PFSK-1 (cell line): ENCODE data around the gene NYAP2.

Experiments
- FOXP2 ChIP-seq: optimal IDR thresholded peaks from 2 replicates; pipeline ENCODE3; 2011; ENCODE audit warnings: borderline replicate concordance, control low read depth, inconsistent platforms; ENCODE audit not compliant: insufficient read depth; ENCODE audit errors: extremely low read length, extremely low read depth
- POLR2AphosphoS5 ChIP-seq: IDR thresholded peaks from 2 replicates; pipeline ENCODE4 v1.6.1; 2012; ENCODE audit warnings: low read depth, mild to moderate bottlenecking, control low read depth, low read length, moderate library complexity
- REST ChIP-seq, 2 experiments: IDR thresholded peaks; 2 replicates each; pipeline versions ENCODE4 v1.6.1 to v1.8.0; 2011 to 2012; ENCODE audit warnings: low read depth in 2 of 2, low read length in 2 of 2, control low read depth in 1 of 2, inconsistent platforms in 1 of 2, mild to moderate bottlenecking in 1 of 2, moderate library complexity in 1 of 2; ENCODE audit not compliant: insufficient read depth in 1 of 2
- SIN3A ChIP-seq: IDR thresholded peaks from 2 replicates; pipeline ENCODE4 v1.6.1; 2012; ENCODE audit warnings: mild to moderate bottlenecking, low read length, moderate library complexity, borderline replicate concordance; ENCODE audit not compliant: insufficient read depth
- TAF1 ChIP-seq: IDR thresholded peaks from 2 replicates; pipeline ENCODE4 v1.6.1; 2012; ENCODE audit warnings: low read length, control low read depth, borderline replicate concordance; ENCODE audit not compliant: insufficient read depth

NYAP2 gene

GRCh38 chr2:225452677-225453076 lies 53.2 kb downstream of the NYAP2 start:
- no peak for TF ChIP-seq TAF1
- no peak for TF ChIP-seq SIN3A
- TF ChIP-seq REST (IDR thresholded peaks at IDR 0.05; ENCODE audit: insufficient read depth in 1 of 2, low read depth in 2 of 2, low read length in 2 of 2) = no peak
- TF ChIP-seq POLR2AphosphoS5 = no peak
- no peak for TF ChIP-seq FOXP2

- TF ChIP-seq POLR2AphosphoS5 (no peak), TAF1 (no peak), REST (IDR thresholded peaks at IDR 0.05; ENCODE audit: insufficient read depth in 1 of 2, low read depth in 2 of 2, low read length in 2 of 2) (no peak), SIN3A (no peak), FOXP2 (no peak)
Measured at GRCh38 chr2:225454412-225454811, 54.9 kb downstream of the NYAP2 start.

DNA sequence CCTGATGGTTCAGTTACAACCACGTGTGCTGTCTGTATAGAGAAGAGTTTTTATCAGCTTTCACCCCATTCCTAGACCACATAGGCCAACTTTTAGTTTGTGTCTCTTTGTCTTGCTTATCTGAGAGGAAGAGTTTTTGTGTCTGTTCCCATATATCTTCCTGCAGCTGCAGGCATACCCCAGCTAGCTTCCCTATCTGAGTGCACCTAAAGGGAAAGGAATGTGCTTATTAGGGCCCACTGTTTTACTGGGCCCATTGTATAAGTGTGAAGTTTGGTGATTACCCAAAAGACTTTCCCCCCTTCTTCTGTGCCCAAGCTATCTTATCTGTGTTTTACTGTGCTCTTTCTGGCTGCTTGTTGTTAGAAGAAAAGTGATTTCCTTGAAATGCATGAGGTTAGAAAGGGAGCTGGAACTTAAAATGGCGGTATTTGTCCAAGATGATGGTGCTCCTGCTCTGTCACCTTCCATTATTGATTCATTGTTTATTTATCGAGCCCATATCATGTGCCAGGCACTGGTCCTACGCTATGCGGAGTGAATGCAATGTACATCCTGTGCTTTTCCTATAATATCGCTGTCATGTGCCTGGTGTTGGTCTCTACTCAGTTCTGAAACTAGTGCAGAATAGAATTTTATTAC lies 57.2 kb downstream of the NYAP2 start:
- TF ChIP-seq TAF1 = no peak
- TF ChIP-seq REST (IDR thresholded peaks at IDR 0.05; ENCODE audit: insufficient read depth in 1 of 2, low read depth in 2 of 2, low read length in 2 of 2) = no peak

DNA sequence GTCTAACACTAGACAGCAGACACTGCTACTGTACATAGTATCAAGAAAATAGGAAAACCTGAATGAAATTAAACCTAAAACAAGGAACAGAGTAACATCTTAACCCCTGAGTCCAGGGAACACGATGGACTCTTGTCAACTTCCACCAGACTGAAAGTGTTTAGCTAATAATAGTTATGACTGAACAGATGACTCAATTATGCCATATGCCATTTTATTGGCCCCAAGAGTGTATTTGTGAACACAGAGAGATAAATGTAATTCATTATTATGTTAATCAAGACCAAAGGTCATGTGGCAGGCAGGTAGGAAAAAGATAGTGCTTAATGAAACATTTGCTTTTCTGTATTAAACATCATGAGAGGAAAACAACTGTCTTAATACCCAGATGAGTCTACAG lies 58.0 kb downstream of the NYAP2 start:
- no peak for TF ChIP-seq POLR2AphosphoS5

DNA sequence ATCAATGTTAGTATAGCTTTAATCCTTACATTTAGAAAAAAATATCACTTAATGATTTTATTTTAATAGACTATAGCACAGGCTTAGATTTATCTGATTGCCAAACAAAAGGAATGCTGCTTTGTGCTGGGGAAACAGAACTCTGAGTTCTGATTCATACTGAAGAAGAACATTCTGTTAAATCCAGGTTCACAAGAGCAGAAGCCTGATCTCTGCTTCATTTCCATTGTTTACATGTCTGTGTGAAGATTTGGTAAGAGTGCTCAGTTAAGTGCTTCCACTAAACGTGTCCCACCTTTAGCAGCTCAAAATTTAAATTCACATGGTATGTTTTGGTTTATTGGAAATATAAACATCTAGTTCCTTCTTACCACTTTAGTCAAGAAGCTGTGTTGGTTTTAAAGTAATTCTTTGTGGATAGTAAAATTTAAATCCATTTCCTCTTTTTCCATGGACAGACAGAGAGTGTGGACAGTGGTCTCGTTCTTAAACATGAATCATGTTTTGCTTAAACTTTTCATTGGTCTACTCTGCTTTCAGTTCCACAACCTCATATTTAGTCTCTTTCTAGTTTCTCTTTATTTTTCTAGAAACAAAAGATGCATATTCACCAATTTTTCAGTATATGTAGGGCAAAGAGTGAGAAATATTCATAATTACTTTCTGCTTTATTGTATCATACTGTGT lies 59.1 kb downstream of the NYAP2 start:
- TF ChIP-seq REST (IDR thresholded peaks at IDR 0.05; ENCODE audit: insufficient read depth in 1 of 2, low read depth in 2 of 2, low read length in 2 of 2) (no peak), FOXP2 (no peak), SIN3A (no peak), TAF1 (no peak), POLR2AphosphoS5 (no peak)
